ENCODE measurements around the gene GRM8. TPM values are rescaled to one million over a fixed set of nuclear protein-coding genes. Genes with fewer than 3 reads are reported as not detected.

The GRM8 gene
- polyA plus RNA-seq, 1 donor from 2014 or later, result 1.5 TPM

- TF ChIP-seq POLR2AphosphoS5 (IDR thresholded peaks at IDR 0.05) (peak; percentile 28), REST (IDR thresholded peaks at IDR 0.05; ENCODE audit: borderline replicate concordance) (no peak)
- no peaks in the 10 kb centered on the region for H3K9me3 ChIP-seq (ENCODE audit: low read length)
These were observed 799.6 kb downstream of the GRM8 start for GRCh38 chr7:126453104-126453503.

GRCh38 chr7:126450269-126450671, 802.5 kb downstream of the GRM8 start:
- TF ChIP-seq REST (IDR thresholded peaks at IDR 0.05; ENCODE audit: borderline replicate concordance) (no peak), CTCF (IDR thresholded peaks at IDR 0.05; ENCODE audit: poor library complexity, severe bottlenecking) (no peak), EZH2 (IDR thresholded peaks at IDR 0.05; ENCODE audit: borderline replicate concordance, insufficient read depth, low read length, poor library complexity, severe bottlenecking) (no peak), POLR2AphosphoS5 (IDR thresholded peaks at IDR 0.05) (no peak), RAD21 (conservative IDR thresholded peaks at IDR 0.05) (no peak), SMC3 (conservative IDR thresholded peaks at IDR 0.05; ENCODE audit: poor library complexity) (no peak), EP300 (conservative IDR thresholded peaks at IDR 0.05; ENCODE audit: poor library complexity, severe bottlenecking) (no peak), MXI1 (conservative IDR thresholded peaks at IDR 0.05; ENCODE audit: poor library complexity, severe bottlenecking) (no peak), TAF1 (IDR thresholded peaks at IDR 0.05; ENCODE audit: low read depth) (no peak)
- Histone ChIP-seq H3K9me2 (ENCODE audit: insufficient read depth, low read length) (no peaks in the 10 kb centered on the region), H3F3A (ENCODE audit: insufficient read depth, low read length, poor library complexity, severe bottlenecking) (no peaks in the 10 kb centered on the region), H3K79me2 (replicated peaks; ENCODE audit: insufficient read depth, low read length) (no peaks in the 10 kb centered on the region), H3K27ac (ENCODE audit: low read length) (no peak overlapping the region), H2AFZ (ENCODE audit: low read depth, low read length) (no peak overlapping the region), H3K9ac (ENCODE audit: low read length) (no peak overlapping the region), H3K9me3 (ENCODE audit: low read length) (no peaks in the 10 kb centered on the region), H3K4me3 (ENCODE audit: low read length) (no peak overlapping the region), H3K27me3 (ENCODE audit: insufficient read depth, low read depth, low read length) (no peaks in the 10 kb centered on the region), H4K20me1 (ENCODE audit: insufficient read depth) (no peaks in the 10 kb centered on the region), H3K4me2 (ENCODE audit: low read length) (no peak overlapping the region), H3K36me3 (ENCODE audit: insufficient read depth, low read length) (no peaks in the 10 kb centered on the region)

More at GRCh38 chr7:126453104-126453503, 799.6 kb downstream of the GRM8 start:
- H3K27ac ChIP-seq (ENCODE audit: low read length), result no peak overlapping the region
- no peaks in the 10 kb centered on the region for H3K36me3 ChIP-seq (ENCODE audit: insufficient read depth, low read length)
- H3K4me2 ChIP-seq (ENCODE audit: low read length), result no peak overlapping the region
- no peak overlapping the region for H3K4me3 ChIP-seq (ENCODE audit: low read length)
- no peaks in the 10 kb centered on the region for H4K20me1 ChIP-seq (ENCODE audit: insufficient read depth)
- H2AFZ ChIP-seq (ENCODE audit: low read depth, low read length), result no peak overlapping the region
- H3K79me2 ChIP-seq (replicated peaks; ENCODE audit: insufficient read depth, low read length), result no peaks in the 10 kb centered on the region
- no peak overlapping the region for H3K9ac ChIP-seq (ENCODE audit: low read length)
- no peaks in the 10 kb centered on the region for H3K9me2 ChIP-seq (ENCODE audit: insufficient read depth, low read length)
- H3K27me3 ChIP-seq (ENCODE audit: insufficient read depth, low read depth, low read length), result no peaks in the 10 kb centered on the region
- no peaks in the 10 kb centered on the region for H3F3A ChIP-seq (ENCODE audit: insufficient read depth, low read length, poor library complexity, severe bottlenecking)

Data from neural cell (in vitro differentiated cells).